ENCODE data around the gene CPA4. TPM values are rescaled to one million over a fixed set of nuclear protein-coding genes. Genes with fewer than 3 reads are reported as not detected.

CPA4 gene
- total and polyA plus RNA-seq, 2 donors, result 3.8 TPM; not detected in 1

- WGBS, result 94% methylated on average over 1 of the region's 1 CpG
- Histone ChIP-seq H3K36me3 (ENCODE audit: insufficient read depth) (no peaks in the 10 kb centered on the region), H3K4me3 (ENCODE audit: low read depth, low read length) (no peak overlapping the region), H3K27ac (ENCODE audit: low read depth) (no peak overlapping the region), H3K4me1 (ENCODE audit: insufficient read depth) (no peaks in the 10 kb centered on the region)
- DNase-seq (ENCODE audit: extremely low spot score), result no peak
Observed at GRCh38 chr7:130279906-130280305, 13.1 kb upstream of the CPA4 start.

DNA sequence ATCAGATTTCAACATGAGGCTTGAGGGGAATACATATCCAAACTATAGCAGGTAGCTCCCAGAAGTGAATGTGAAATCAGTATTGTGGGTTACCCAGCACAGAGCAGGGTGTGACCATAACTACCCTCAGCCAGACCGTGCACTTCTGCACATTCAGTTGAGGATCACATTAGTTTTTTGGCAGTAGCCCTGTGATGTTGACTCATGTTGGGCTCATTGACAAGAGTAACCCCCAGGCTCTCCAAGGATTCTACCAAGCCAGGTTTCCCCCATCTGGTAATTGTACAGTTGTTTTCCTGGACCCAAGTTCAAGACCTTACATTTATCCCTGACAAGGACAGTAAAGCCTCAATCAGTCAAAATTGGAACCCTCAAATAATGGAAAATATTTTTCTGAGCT is 11.7 kb upstream of the CPA4 start:
- no peak overlapping the region for H3K27ac ChIP-seq (ENCODE audit: low read depth)
- 66% methylated on average over 1 of the region's 1 CpG for WGBS
- no peak overlapping the region for H3K4me3 ChIP-seq (ENCODE audit: low read depth, low read length)
- H3K4me1 ChIP-seq (ENCODE audit: insufficient read depth), result no peaks in the 10 kb centered on the region
- DNase-seq (ENCODE audit: extremely low spot score), result no peak
- H3K36me3 ChIP-seq (ENCODE audit: insufficient read depth), result no peaks in the 10 kb centered on the region

DNA sequence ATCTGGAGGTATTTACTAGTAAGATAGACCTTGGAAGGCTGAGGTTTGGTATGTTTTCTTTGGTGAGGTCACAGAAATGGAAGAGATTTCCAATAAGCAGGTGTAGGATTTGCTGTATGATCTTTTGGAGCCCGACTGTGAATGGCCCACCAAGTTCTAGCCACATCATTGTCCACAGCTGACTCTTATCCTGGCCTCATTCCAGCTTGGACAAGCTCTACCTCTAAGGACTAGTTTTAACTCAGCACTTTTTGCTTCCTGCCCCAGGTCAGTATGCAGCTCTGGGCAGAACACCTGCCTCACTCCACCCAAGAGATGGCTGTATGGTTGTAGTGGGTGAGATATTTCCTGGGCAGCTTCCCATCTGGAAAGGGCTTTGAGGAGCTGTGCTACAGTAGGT is 6.1 kb upstream of the CPA4 start:
- 74% methylated on average over 1 of the region's 1 CpG for WGBS
- Histone ChIP-seq H3K27ac (ENCODE audit: low read depth) (no peak overlapping the region), H3K4me1 (ENCODE audit: insufficient read depth) (no peaks in the 10 kb centered on the region), H3K36me3 (ENCODE audit: insufficient read depth) (no peaks in the 10 kb centered on the region), H3K4me3 (ENCODE audit: low read depth, low read length) (no peak overlapping the region)
- DNase-seq (ENCODE audit: extremely low spot score), result no peak

DNA sequence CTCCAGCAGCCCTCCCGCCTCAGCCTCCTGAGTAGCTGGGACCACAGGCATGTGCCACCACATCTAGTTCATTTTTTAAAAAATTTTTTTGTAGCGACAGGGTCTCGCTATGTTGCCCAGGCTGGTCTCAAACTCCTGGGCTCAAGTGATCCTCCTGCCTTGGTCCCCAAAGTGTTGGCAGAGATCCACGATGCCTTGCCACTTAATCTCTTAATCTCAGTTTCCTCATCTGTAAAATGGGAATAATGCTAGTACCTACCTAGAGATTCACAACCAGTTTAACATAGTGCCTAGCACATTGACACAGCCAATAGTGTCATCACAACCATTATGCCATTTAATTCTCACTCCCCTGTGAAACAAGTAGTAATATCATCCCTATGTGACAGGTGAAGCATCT is 4.8 kb upstream of the CPA4 start:
- Histone ChIP-seq H3K36me3 (ENCODE audit: insufficient read depth) (no peaks in the 10 kb centered on the region), H3K4me1 (ENCODE audit: insufficient read depth) (no peaks in the 10 kb centered on the region), H3K4me3 (ENCODE audit: low read depth, low read length) (no peak overlapping the region), H3K27ac (ENCODE audit: low read depth) (no peak overlapping the region)
- 92% methylated on average over 4 of the region's 4 CpGs for WGBS
- DNase-seq (ENCODE audit: extremely low spot score), result no peak

GRCh38 chr7:130288829-130289228 is 4.1 kb upstream of the CPA4 start:
- Histone ChIP-seq H3K4me1 (ENCODE audit: insufficient read depth) (no peaks in the 10 kb centered on the region), H3K27ac (ENCODE audit: low read depth) (no peak overlapping the region), H3K36me3 (ENCODE audit: insufficient read depth) (no peaks in the 10 kb centered on the region), H3K4me3 (ENCODE audit: low read depth, low read length) (no peak overlapping the region)
- DNase-seq (ENCODE audit: extremely low spot score), result no peak
- WGBS, result 77% methylated on average over 5 of the region's 5 CpGs

DNA sequence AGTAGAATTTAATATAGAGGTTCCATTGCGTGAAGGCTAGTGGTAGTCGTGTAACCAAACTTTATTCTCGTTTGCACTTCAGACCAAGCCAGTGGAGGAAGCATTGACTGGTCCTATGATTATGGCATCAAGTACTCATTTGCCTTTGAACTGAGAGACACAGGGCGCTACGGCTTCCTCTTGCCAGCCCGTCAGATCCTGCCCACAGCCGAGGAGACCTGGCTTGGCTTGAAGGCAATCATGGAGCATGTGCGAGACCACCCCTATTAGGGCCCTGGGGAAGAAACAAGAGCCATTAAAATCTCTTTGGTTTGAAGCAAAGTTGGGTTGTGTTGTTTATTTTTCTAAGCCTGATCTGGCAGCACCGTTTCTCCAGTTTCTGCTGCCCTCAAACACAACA is 3.5 kb upstream of the CPA4 start:
- Histone ChIP-seq H3K4me1 (ENCODE audit: insufficient read depth) (no peaks in the 10 kb centered on the region), H3K4me3 (ENCODE audit: low read depth, low read length) (no peak overlapping the region), H3K27ac (ENCODE audit: low read depth) (no peak overlapping the region), H3K36me3 (ENCODE audit: insufficient read depth) (no peaks in the 10 kb centered on the region)
- no peak for DNase-seq (ENCODE audit: extremely low spot score)
- 91% methylated on average over 9 of the region's 9 CpGs for WGBS

DNA sequence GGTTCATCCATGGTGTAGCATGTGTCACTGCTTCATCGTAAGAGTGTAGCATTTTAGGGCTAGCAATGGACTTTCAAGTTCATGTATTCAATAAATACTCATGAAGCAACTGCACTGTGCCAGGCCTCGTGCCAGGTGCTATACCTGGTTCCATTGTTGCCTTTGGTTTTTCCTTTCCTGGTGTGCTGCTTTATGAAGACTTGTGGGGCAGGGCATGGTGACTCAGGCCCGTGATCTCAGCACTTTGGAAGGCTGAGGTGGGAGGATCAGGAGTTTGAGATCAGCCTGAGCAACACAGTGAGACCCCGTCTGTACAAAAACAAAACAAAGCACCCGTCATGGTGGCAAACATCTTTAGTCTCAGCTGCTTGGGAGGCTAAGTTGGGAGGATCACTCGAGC is 2.2 kb upstream of the CPA4 start:
- Histone ChIP-seq H3K27ac (ENCODE audit: low read depth) (no peak overlapping the region), H3K4me3 (ENCODE audit: low read depth, low read length) (no peak overlapping the region), H3K4me1 (ENCODE audit: insufficient read depth) (no peaks in the 10 kb centered on the region), H3K36me3 (ENCODE audit: insufficient read depth) (no peaks in the 10 kb centered on the region)
- DNase-seq (ENCODE audit: extremely low spot score), result no peak
- 93% methylated on average over 6 of the region's 6 CpGs for WGBS

- H3K4me1 ChIP-seq (ENCODE audit: insufficient read depth), result no peaks in the 10 kb centered on the region
- WGBS, result 87% methylated on average over 8 of the region's 8 CpGs
- DNase-seq (ENCODE audit: extremely low spot score), result no peak
- H3K4me3 ChIP-seq (ENCODE audit: low read depth, low read length), result no peak overlapping the region
- H3K36me3 ChIP-seq (ENCODE audit: insufficient read depth), result no peaks in the 10 kb centered on the region
- H3K27ac ChIP-seq (ENCODE audit: low read depth), result no peak overlapping the region
Observed at GRCh38 chr7:130293521-130293920, 560 bp downstream of the CPA4 start.

DNA sequence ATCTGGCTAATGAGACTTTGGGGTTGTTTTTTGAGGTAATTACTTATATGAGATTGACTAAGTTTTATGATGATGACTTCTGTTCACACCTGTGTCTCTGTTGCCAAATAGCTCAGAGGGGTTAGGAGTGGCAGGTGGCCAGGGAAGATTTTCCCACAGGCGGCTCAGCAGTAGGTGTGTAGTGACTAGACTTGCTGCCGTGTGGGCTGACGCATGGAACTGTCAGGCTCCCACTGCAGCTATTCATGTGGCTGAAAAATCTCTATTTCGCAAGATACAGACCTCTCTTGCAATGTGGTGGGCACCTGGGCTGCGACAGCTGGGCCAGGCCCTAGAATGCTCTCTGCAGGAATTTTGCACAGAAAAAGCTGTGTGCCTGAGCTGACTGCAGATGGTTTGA is 1.4 kb downstream of the CPA4 start:
- DNase-seq (ENCODE audit: extremely low spot score), result no peak
- Histone ChIP-seq H3K4me1 (ENCODE audit: insufficient read depth) (no peaks in the 10 kb centered on the region), H3K27ac (ENCODE audit: low read depth) (no peak overlapping the region), H3K36me3 (ENCODE audit: insufficient read depth) (no peaks in the 10 kb centered on the region), H3K4me3 (ENCODE audit: low read depth, low read length) (no peak overlapping the region)
- WGBS, result 88% methylated on average over 5 of the region's 5 CpGs

DNA sequence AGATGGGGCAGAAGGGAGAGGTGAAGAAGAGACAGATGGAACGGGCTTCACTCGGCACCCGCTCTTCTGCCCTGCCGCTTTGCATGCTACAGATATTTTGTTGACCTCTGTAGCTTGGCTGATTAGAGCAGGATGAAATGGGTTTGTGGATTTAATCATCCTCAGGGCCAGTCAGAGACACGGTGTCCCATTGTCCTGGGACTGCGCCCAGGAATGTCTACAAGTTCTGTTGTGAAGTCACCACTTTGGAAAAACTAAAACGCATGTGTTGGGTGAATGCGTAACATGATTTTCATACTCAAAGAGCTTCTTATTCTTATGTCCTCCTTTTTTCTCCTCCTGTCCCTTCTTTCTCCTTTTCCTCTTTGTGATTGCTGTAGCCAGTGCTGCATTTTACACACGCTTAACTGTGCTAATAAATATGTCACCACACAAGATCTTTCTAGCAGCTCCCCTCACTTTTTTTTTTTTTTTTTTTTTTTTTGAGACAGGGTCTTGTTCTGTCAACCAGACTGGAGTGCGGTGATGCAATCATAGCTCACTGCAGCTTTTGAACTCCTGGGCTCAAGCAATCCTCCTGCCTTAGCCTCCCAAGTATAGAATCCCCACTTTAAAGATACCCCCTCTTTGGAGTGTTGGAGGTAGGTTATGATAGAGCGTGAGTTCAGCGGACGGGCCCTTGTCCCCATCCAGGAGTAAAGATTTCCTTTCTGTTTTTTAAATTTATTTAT is 3.4 kb downstream of the CPA4 start:
- Histone ChIP-seq H3K36me3 (ENCODE audit: insufficient read depth) (no peaks in the 10 kb centered on the region), H3K4me1 (ENCODE audit: insufficient read depth) (no peaks in the 10 kb centered on the region), H3K4me3 (ENCODE audit: low read depth, low read length) (no peak overlapping the region), H3K27ac (ENCODE audit: low read depth) (no peak overlapping the region)
- WGBS, result 90% methylated on average over 13 of the region's 13 CpGs
- no peak for DNase-seq (ENCODE audit: extremely low spot score)

- 83% methylated on average over 20 of the region's 20 CpGs for WGBS
- H3K4me1 ChIP-seq (ENCODE audit: insufficient read depth), result no peaks in the 10 kb centered on the region
- H3K27ac ChIP-seq (ENCODE audit: low read depth), result no peak overlapping the region
Observed at GRCh38 chr7:130297628-130298543, 4.9 kb downstream of the CPA4 start.

DNA sequence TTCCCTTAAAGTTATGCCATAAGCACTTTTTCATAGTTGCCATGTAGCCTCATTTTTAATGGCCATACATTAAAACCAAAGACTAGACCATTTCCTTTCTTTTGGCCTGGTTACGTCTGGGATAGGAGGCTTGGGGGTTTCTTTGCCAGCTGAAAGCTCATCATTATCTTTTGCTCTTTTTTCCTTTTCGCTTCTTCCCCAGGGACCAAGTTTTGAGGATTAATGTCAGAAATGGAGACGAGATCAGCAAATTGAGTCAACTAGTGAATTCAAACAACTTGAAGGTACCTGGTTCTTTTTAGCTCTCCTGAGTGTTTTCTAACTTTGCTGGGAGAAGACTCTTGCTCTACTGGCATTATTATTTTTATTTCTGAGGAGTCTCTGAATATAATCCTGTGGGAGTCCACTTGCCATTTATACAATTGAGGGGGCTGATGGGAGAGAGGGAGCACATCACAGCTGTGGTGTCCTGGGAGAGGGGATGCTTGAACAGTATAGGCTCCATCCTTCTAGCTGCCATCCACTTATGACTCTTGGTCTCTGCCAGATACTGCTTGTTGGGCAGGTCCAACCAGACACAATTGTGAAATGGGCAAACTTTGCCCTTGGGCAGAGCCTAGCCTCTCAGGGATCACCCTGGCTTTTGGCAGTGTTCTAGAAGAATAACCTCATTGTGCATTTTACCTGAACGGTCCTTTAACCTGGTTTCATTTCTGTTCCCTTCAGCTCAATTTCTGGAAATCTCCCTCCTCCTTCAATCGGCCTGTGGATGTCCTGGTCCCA is 5.8 kb downstream of the CPA4 start:
- Histone ChIP-seq H3K36me3 (ENCODE audit: insufficient read depth) (no peaks in the 10 kb centered on the region), H3K4me3 (ENCODE audit: low read depth, low read length) (no peak overlapping the region), H3K4me1 (ENCODE audit: insufficient read depth) (no peaks in the 10 kb centered on the region), H3K27ac (ENCODE audit: low read depth) (no peak overlapping the region)
- WGBS, result 89% methylated on average over 5 of the region's 5 CpGs
- DNase-seq (ENCODE audit: extremely low spot score), result no peak

More at GRCh38 chr7:130297628-130298543, 4.9 kb downstream of the CPA4 start:
- no peak for DNase-seq (ENCODE audit: extremely low spot score)
- no peak overlapping the region for H3K4me3 ChIP-seq (ENCODE audit: low read depth, low read length)
- no peaks in the 10 kb centered on the region for H3K36me3 ChIP-seq (ENCODE audit: insufficient read depth)

DNA sequence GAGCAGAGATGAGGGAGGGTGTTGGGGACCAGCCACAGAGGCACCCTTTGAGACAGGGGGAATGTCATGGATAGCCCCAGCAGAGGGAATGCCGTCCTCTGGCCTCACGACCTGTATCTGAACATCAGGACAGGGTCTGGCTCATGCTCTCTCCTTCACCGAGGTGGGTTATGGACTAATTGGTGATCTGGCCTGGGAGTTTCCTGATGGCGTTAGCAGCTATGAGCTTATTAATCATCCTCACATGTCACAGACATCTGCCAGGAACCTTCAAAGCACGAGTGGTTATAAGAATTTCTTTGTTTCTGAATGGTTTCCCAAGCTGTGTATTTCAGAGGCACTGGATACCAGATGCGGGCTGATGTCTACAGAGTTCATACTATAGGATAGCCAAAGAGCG is 6.9 kb downstream of the CPA4 start:
- H3K4me1 ChIP-seq (ENCODE audit: insufficient read depth), result no peaks in the 10 kb centered on the region
- H3K27ac ChIP-seq (ENCODE audit: low read depth), result no peak overlapping the region
- H3K4me3 ChIP-seq (ENCODE audit: low read depth, low read length), result no peak overlapping the region
- no peaks in the 10 kb centered on the region for H3K36me3 ChIP-seq (ENCODE audit: insufficient read depth)
- WGBS, result 88% methylated on average over 7 of the region's 7 CpGs
- DNase-seq (ENCODE audit: extremely low spot score), result no peak

All from urinary bladder (tissue), 4 donors.